Tibial nerve (tissue), 4 donors: ENCODE results near the gene STAT4. TPM values are rescaled to one million over a fixed set of nuclear protein-coding genes. Genes with fewer than 3 reads are reported as not detected.
A peak's percentile ranks its signal among the peaks of the same experiment; 100 is the strongest.

ENCODE experiments used
- DNase-seq, 2 donors: peaks; one replicate each; pipeline ENCODE4 v3.0.0-alpha.2; 2019; ENCODE audit warnings: low spot score in 2 of 2
- H3K27ac ChIP-seq, 4 donors: fragments of 200-600 bp; sonication (generic) in 3 of 4; one replicate each; pipeline ENCODE4 v1.5.1; 2017 to 2019; ENCODE audit warnings: mild to moderate bottlenecking in 1 of 4
- H3K27me3 ChIP-seq, 2 donors: fragments of 200-600 bp; sonication (generic) in 1 of 2; one replicate each; pipeline versions ENCODE4 v1.5.1 to v1.6.0; 2017 to 2019
- H3K36me3 ChIP-seq, 3 donors: fragments of 200-600 bp; sonication (generic); one replicate each; pipeline ENCODE4 v1.5.1; 2018 to 2019
- H3K4me1 ChIP-seq, 4 donors: fragments of 200-600 bp; sonication (generic) in 3 of 4; one replicate each; pipeline ENCODE4 v1.5.1; 2017 to 2019
- H3K4me3 ChIP-seq, 4 donors: fragments of 200-600 bp; sonication (generic) in 3 of 4; one replicate each; pipeline ENCODE4 v1.5.1; 2017 to 2019; ENCODE audit warnings: mild to moderate bottlenecking in 1 of 4, moderate library complexity in 1 of 4
- H3K9me3 ChIP-seq, 4 donors: fragments of 200-600 bp; sonication (generic) in 3 of 4; one replicate each; pipeline ENCODE4 v1.5.1; 2017 to 2019
- EP300 ChIP-seq, 2 donors: sonication (generic); formaldehyde crosslinking; IDR thresholded peaks; one replicate each; pipeline ENCODE4 v1.6.1; 2017; ENCODE audit warnings: antibody characterized with exemption in 2 of 2, mild to moderate bottlenecking in 1 of 2
- POLR2A ChIP-seq, 2 donors: fragments of 450-650 bp; IDR thresholded peaks; one replicate each; pipeline ENCODE4 v1.6.1; 2017; ENCODE audit warnings: antibody characterized with exemption in 2 of 2, mild to moderate bottlenecking in 2 of 2, moderate library complexity in 2 of 2
- WGBS, 2 donors: methylation state at CpG; one replicate each; pipeline ENCODE4 v1.1.5; 2018; 5-methylcytosine and 5-hydroxymethylcytosine counted together
- total RNA-seq, 4 donors: library from RNA; depleted of rRNA; stranded (reverse); fragments of >200 nt; gene quantifications; one replicate each; pipeline ENCODE4 v1.1.0, GENCODE V29; 2016
- TF ChIP-seq, protein P1 (sequence below), 5 experiments: fragments of 200-600 bp in 3 of 5; fragments of 450-650 bp in 2 of 5; sonication (generic) in 3 of 5; IDR thresholded peaks; one replicate each; pipeline ENCODE4 v1.5.1; 2016 to 2019; ENCODE audit warnings: antibody characterized with exemption in 5 of 5, mild to moderate bottlenecking in 3 of 5, moderate library complexity in 2 of 5

STAT4 gene
- total RNA-seq, 4 donors from 2014 or later: 0.39 to 4.2 (median 2.3) TPM; not detected in 1

DNA sequence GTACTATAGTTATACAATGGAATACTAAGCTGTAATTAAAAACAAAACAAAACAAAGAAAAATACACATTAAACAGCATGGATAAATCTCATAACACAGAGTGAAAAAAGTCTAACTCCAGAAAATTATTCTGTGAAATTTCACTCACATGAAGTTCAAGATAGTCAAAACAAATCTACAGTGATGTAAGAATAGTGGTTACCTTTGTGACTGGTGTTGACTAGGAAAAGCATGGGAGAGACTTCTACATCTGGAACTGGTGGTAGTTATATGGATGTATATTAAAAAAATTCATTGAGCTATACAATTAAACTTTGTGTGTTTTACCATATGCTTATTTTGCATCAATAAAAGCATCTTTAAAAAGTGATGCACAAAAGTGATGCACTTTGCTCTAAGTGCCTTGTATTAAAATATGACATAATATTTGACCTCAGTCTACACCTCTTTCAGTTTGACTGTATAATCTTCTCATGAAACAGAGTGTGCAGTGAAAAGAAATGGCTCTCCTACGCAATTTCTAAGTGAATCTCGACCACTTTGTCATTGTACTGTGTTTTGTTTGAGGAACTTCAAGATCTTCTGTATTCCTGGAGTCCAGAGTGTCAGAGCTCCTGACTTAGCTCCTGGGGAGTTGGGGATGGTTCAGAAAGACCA is 28.0 kb downstream of the STAT4 start:
- no peak for TF ChIP-seq EP300 (IDR thresholded peaks at IDR 0.05)
- TF ChIP-seq, protein P1, sequence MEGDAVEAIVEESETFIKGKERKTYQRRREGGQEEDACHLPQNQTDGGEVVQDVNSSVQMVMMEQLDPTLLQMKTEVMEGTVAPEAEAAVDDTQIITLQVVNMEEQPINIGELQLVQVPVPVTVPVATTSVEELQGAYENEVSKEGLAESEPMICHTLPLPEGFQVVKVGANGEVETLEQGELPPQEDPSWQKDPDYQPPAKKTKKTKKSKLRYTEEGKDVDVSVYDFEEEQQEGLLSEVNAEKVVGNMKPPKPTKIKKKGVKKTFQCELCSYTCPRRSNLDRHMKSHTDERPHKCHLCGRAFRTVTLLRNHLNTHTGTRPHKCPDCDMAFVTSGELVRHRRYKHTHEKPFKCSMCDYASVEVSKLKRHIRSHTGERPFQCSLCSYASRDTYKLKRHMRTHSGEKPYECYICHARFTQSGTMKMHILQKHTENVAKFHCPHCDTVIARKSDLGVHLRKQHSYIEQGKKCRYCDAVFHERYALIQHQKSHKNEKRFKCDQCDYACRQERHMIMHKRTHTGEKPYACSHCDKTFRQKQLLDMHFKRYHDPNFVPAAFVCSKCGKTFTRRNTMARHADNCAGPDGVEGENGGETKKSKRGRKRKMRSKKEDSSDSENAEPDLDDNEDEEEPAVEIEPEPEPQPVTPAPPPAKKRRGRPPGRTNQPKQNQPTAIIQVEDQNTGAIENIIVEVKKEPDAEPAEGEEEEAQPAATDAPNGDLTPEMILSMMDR (IDR thresholded peaks at IDR 0.05): no peak
- TF ChIP-seq POLR2A (IDR thresholded peaks at IDR 0.05): no peak
- no peaks in the 10 kb centered on the region for H3K9me3 ChIP-seq
- no peaks in the 10 kb centered on the region for H3K4me1 ChIP-seq
- no peak for DNase-seq
- WGBS, 2 donors: 94 to 100% methylated on average over 2 of the region's 2 CpGs
- no peaks in the 10 kb centered on the region for H3K27me3 ChIP-seq
- no peak overlapping the region for H3K4me3 ChIP-seq
- H3K27ac ChIP-seq: no peak overlapping the region
- no peaks in the 10 kb centered on the region for H3K36me3 ChIP-seq

- Histone ChIP-seq H3K4me1 (peaks cover 0 to 5% (median 0%) of the 10 kb centered on the region in 4 donors), H3K27ac (no peak overlapping the region), H3K36me3 (no peaks in the 10 kb centered on the region), H3K27me3 (no peaks in the 10 kb centered on the region), H3K4me3 (no peak overlapping the region), H3K9me3 (no peaks in the 10 kb centered on the region)
- TF ChIP-seq POLR2A (IDR thresholded peaks at IDR 0.05): no peak
- TF ChIP-seq EP300 (IDR thresholded peaks at IDR 0.05): no peak
- TF ChIP-seq, protein P1 (IDR thresholded peaks at IDR 0.05): no peak
- DNase-seq: no peak
- 51 to 55% methylated on average over 3 of the region's 3 CpGs for WGBS, 2 donors
These were observed 33.5 kb downstream of the STAT4 start for GRCh38 chr2:191117341-191117740.

- no peak for TF ChIP-seq EP300 (IDR thresholded peaks at IDR 0.05)
- Histone ChIP-seq H3K27ac (no peak overlapping the region), H3K4me3 (no peak overlapping the region), H3K9me3 (no peaks in the 10 kb centered on the region), H3K4me1 (peaks cover 0 to 5% (median 0%) of the 10 kb centered on the region in 4 donors), H3K27me3 (no peaks in the 10 kb centered on the region), H3K36me3 (no peaks in the 10 kb centered on the region)
- WGBS, 2 donors: 76 to 81% methylated on average over 2 of the region's 2 CpGs
- DNase-seq: no peak
These were observed 35.0 kb downstream of the STAT4 start for GRCh38 chr2:191115804-191116203.

- no peaks in the 10 kb centered on the region for H3K9me3 ChIP-seq
- H3K4me1 ChIP-seq: peaks cover 0 to 5% (median 0%) of the 10 kb centered on the region in 4 donors
- DNase-seq: no peak
- TF ChIP-seq EP300 (IDR thresholded peaks at IDR 0.05) (no peak), POLR2A (IDR thresholded peaks at IDR 0.05) (no peak)
- TF ChIP-seq, protein P1 (IDR thresholded peaks at IDR 0.05): no peak
- no peaks in the 10 kb centered on the region for H3K27me3 ChIP-seq
- H3K27ac ChIP-seq: no peak overlapping the region
- no peaks in the 10 kb centered on the region for H3K36me3 ChIP-seq
- 91 to 95% methylated on average over 3 of the region's 3 CpGs for WGBS, 2 donors
- no peak overlapping the region for H3K4me3 ChIP-seq
These were observed 35.4 kb downstream of the STAT4 start for GRCh38 chr2:191115391-191115790.

GRCh38 chr2:191114403-191114886 is 36.3 kb downstream of the STAT4 start:
- Histone ChIP-seq H3K36me3 (no peaks in the 10 kb centered on the region), H3K4me3 (no peak overlapping the region), H3K4me1 (peaks cover 0 to 5% (median 0%) of the 10 kb centered on the region in 4 donors), H3K9me3 (no peaks in the 10 kb centered on the region), H3K27ac (no peak overlapping the region), H3K27me3 (no peaks in the 10 kb centered on the region)
- peak in 1 of 2 donors; percentile 6 for DNase-seq
- WGBS, 2 donors: 33 to 48% methylated on average over 6 of the region's 6 CpGs
- TF ChIP-seq, protein P1 (IDR thresholded peaks at IDR 0.05): no peak
- TF ChIP-seq EP300 (IDR thresholded peaks at IDR 0.05) (no peak), POLR2A (IDR thresholded peaks at IDR 0.05) (no peak)
